Right lobe of liver (tissue), 6 donors: ENCODE measurements around the gene TSSK2. TPM values are rescaled to one million over a fixed set of nuclear protein-coding genes. Genes with fewer than 3 reads are reported as not detected.
A peak's percentile ranks its signal among the peaks of the same experiment; 100 is the strongest.

Experiments used
- ATAC-seq, 4 donors: fragments of 200-7000 bp; cut with Tn5 transposase; one replicate each; pipeline ENCODE4 v1.9.1; 2020; ENCODE audit warnings: mild to moderate bottlenecking in 4 of 4, moderate library complexity in 4 of 4
- DNase-seq, 3 donors: peaks; one replicate each; pipeline ENCODE4 v3.0.0-alpha.2; 2020
- H3K27ac ChIP-seq, 3 donors: fragments of 200-600 bp; one replicate each; pipeline ENCODE4 v1.8.0; 2022
- H3K27me3 ChIP-seq, 2 donors: fragments of 200-600 bp; one replicate each; pipeline ENCODE4 v1.8.0; 2022
- H3K36me3 ChIP-seq, 4 donors: fragments of 200-600 bp; sonication (generic) in 1 of 4; one replicate each; pipeline versions ENCODE4 v1.5.1 to v1.8.0; 2017 to 2022; ENCODE audit warnings: control low read depth in 1 of 4
- H3K4me1 ChIP-seq, 4 donors: fragments of 200-600 bp; sonication (generic) in 1 of 4; one replicate each; pipeline versions ENCODE4 v1.5.1 to v1.8.0; 2017 to 2022; ENCODE audit warnings: control low read depth in 1 of 4
- H3K4me3 ChIP-seq, 3 donors: fragments of 200-600 bp; one replicate each; pipeline ENCODE4 v1.8.0; 2022
- H3K9me3 ChIP-seq, 4 donors: fragments of 200-600 bp; sonication (generic) in 1 of 4; one replicate each; pipeline versions ENCODE4 v1.5.1 to v1.8.0; 2017 to 2022; ENCODE audit warnings: control low read depth in 1 of 4
- POLR2A ChIP-seq: fragments of 450-650 bp; IDR thresholded peaks from one replicate; pipeline ENCODE4 v1.6.1; 2017; ENCODE audit warnings: antibody characterized with exemption, mild to moderate bottlenecking
- WGBS: methylation state at CpG from one replicate; pipeline ENCODE4 v1.1.6; 2018; ENCODE audit warnings: low coverage, low lambda C conversion rate; ENCODE audit not compliant: insufficient coverage; ENCODE audit errors: missing lambda C conversion rate; 5-methylcytosine and 5-hydroxymethylcytosine counted together
- intact Hi-C, 2 donors: fragments of 100-400 bp; cut with DNase I; formaldehyde crosslinking; loops; one replicate each; pipeline versions ENCODE4 v1.11.2 to v1.14.1; 2022
- total RNA-seq, 6 experiments: library from RNA; depleted of rRNA in 2 of 6; stranded (reverse); fragments of >200 nt in 2 of 6; fragmentation: NEBNext Ultra II Directional in 3 of 6; extraction: Animal tissue kit (Norgen Biotek cat#: 25700) in 3 of 6; gene quantifications; one replicate each; pipeline versions ENCODE4 v1.1.0 to v1.2.4, GENCODE V29; 2016 to 2023
- TF ChIP-seq, protein P1 (sequence below), 4 donors: fragments of 200-600 bp in 3 of 4; fragments of 450-650 bp in 1 of 4; IDR thresholded peaks; one replicate each; pipeline versions ENCODE4 v1.5.1 to v1.8.0; 2016 to 2022; ENCODE audit warnings: antibody characterized with exemption in 4 of 4, mild to moderate bottlenecking in 2 of 4
- donor health status: DM: no; HTN: yes; CAD: no.
- donor health status: DM: no; HTN: no; CAD: no.
- donor health status: DM: no; HTN: no; CAD: no.
- donor health status: DM: no; HTN: yes; CAD: no.
- donor health status: DM: no; HTN: yes; CAD: no.

TSSK2 gene
- total RNA-seq, 6 experiments from 2014 or later: not detected

DNA sequence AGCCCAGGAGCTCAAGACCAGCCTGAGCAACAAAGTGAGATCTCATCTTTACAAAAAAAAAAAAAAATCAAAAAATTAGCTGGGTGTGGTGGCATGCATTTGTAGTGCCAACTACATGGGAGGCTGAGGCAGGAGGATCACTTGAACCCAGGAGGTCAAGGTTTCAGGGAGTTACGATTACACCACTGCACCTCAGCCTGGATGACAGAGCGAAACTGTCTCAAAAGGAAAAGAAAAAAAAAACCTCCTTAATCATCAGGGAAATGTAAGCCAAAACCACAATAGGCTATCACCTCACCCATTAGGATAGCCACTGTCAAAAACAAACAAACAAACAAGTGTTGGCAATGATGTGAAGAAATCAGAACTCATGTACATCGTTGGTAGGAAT, 22.3 kb upstream of the TSSK2 start:
- no peak overlapping the region for H3K4me3 ChIP-seq
- no peaks in the 10 kb centered on the region for H3K27me3 ChIP-seq
- peaks cover 0 to 22% (median 8%) of the 10 kb centered on the region in 4 donors for H3K4me1 ChIP-seq
- H3K9me3 ChIP-seq: no peaks in the 10 kb centered on the region
- intact Hi-C loops: no loop called here
- 23% methylated on average over 3 of the region's 3 CpGs for WGBS
- TF ChIP-seq, protein P1, sequence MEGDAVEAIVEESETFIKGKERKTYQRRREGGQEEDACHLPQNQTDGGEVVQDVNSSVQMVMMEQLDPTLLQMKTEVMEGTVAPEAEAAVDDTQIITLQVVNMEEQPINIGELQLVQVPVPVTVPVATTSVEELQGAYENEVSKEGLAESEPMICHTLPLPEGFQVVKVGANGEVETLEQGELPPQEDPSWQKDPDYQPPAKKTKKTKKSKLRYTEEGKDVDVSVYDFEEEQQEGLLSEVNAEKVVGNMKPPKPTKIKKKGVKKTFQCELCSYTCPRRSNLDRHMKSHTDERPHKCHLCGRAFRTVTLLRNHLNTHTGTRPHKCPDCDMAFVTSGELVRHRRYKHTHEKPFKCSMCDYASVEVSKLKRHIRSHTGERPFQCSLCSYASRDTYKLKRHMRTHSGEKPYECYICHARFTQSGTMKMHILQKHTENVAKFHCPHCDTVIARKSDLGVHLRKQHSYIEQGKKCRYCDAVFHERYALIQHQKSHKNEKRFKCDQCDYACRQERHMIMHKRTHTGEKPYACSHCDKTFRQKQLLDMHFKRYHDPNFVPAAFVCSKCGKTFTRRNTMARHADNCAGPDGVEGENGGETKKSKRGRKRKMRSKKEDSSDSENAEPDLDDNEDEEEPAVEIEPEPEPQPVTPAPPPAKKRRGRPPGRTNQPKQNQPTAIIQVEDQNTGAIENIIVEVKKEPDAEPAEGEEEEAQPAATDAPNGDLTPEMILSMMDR (IDR thresholded peaks at IDR 0.05): no peak
- no peak for TF ChIP-seq POLR2A
- ATAC-seq (no peak), DNase-seq (no peak)
- no peaks in the 10 kb centered on the region for H3K36me3 ChIP-seq
- H3K27ac ChIP-seq: peak overlapping the region in 2 of 3 donors; percentile 66 to 89

DNA sequence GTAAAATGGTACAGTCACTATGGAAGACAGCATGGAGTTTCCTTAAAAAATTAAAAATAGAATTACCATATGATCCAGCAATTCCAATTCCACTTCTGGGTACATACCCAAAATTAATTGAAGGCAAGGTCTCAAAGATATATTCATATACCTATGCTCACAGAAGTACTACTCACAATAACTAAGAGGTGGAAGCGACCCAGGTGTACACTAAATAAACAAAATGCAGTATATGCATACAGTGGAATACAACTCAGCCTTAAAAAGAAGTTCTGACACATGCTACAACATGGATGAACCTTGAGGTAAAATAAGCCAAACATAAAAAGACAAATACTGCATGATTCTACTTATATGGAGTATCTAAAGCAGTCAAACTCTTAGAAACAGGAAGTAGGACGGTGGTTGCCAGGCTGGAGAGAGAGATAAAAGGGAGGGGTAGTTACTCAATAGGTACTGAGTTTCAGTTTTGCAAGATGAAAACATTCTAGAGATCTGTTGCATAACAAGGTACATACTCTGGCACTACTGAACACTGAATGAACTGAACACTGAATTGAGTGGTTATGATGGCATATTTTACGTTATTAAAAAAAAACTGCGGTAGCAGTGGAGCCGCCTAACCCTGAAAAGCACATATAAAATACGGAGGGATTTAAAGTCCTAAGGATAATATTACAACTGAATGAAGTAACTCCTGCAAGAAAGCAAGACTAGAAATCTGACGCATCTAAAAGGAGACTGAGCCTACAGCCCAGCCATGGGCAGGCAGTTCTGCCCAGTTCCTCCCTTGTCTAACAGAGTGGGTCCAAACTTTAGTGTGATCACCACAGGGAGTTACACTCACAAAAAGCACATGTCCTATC, 21.7 kb upstream of the TSSK2 start:
- Histone ChIP-seq H3K9me3 (no peaks in the 10 kb centered on the region), H3K4me1 (peaks cover 0 to 22% (median 8%) of the 10 kb centered on the region in 4 donors), H3K27me3 (no peaks in the 10 kb centered on the region), H3K27ac (peak overlapping the region; percentile 4 to 89 (median 66)), H3K4me3 (no peak overlapping the region), H3K36me3 (no peaks in the 10 kb centered on the region)
- intact Hi-C loops: no loop called here
- ATAC-seq (peak; percentile 88 to 94 (median 93)), DNase-seq (no peak)
- no peak for TF ChIP-seq POLR2A
- TF ChIP-seq, protein P1 (IDR thresholded peaks at IDR 0.05): no peak
- 21% methylated on average over 7 of the region's 7 CpGs for WGBS

DNA sequence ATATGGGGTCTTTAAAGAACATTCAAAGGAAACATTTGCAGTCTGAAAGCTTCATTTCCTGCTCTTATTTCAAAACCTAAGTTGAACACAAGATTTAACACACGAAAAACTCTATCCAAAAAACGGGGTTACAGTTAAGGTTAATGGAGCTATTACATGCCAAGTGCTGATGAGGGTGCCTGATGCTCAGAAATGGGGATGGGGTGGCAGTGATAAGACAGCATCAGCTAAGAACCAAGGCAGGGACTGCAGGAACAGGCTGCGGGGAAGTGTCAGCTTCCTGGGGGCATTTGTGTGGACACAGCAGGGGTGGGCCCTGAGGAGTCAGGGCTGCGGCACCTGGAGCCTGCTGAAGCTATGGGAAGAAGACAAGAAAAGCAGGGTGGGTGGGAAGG, 21.0 kb upstream of the TSSK2 start:
- DNase-seq (no peak), ATAC-seq (no peak)
- no peaks in the 10 kb centered on the region for H3K36me3 ChIP-seq
- WGBS: 35% methylated on average over 4 of the region's 4 CpGs
- peaks cover 0 to 26% (median 8%) of the 10 kb centered on the region in 4 donors for H3K4me1 ChIP-seq
- no peaks in the 10 kb centered on the region for H3K27me3 ChIP-seq
- no peak for TF ChIP-seq POLR2A
- TF ChIP-seq, protein P1 (IDR thresholded peaks at IDR 0.05): no peak
- H3K4me3 ChIP-seq: no peak overlapping the region
- H3K9me3 ChIP-seq: no peaks in the 10 kb centered on the region
- H3K27ac ChIP-seq: peak overlapping the region; percentile 4 to 89 (median 66)
- intact Hi-C loops: no loop called here

DNA sequence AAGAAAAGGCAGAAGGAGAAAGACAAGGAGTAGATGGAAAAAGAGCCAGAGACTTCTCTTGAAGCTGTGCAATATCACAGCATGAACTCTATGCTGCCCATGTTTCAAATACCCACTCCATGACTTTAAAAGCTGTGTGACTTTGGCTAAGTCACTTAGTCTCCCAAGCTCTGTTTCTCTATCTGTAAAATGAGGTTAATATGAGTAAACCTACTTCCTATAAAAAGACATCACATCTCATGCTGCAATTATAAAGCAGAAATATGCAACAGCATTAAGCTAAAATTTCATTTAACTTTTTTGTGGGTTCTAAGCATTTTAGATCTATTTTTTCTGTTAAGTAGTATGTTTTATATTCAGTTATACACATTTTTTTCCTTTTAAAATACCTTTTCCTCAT, 20.5 kb upstream of the TSSK2 start:
- ATAC-seq (no peak), DNase-seq (no peak)
- TF ChIP-seq POLR2A: no peak
- TF ChIP-seq, protein P1 (IDR thresholded peaks at IDR 0.05): no peak
- Histone ChIP-seq H3K4me3 (no peak overlapping the region), H3K4me1 (peaks cover 0 to 32% (median 9%) of the 10 kb centered on the region in 4 donors), H3K36me3 (no peaks in the 10 kb centered on the region), H3K27ac (peak overlapping the region in 2 of 3 donors; percentile 66 to 89), H3K9me3 (no peaks in the 10 kb centered on the region), H3K27me3 (no peaks in the 10 kb centered on the region)
- intact Hi-C loops: no loop called here
